ENCODE measurements around the gene OLFML1. TPM values are rescaled to one million over a fixed set of nuclear protein-coding genes. Genes with fewer than 3 reads are reported as not detected.

Gene OLFML1
- total RNA-seq, 1 donor from 2014 or later = 11.5 TPM

DNA sequence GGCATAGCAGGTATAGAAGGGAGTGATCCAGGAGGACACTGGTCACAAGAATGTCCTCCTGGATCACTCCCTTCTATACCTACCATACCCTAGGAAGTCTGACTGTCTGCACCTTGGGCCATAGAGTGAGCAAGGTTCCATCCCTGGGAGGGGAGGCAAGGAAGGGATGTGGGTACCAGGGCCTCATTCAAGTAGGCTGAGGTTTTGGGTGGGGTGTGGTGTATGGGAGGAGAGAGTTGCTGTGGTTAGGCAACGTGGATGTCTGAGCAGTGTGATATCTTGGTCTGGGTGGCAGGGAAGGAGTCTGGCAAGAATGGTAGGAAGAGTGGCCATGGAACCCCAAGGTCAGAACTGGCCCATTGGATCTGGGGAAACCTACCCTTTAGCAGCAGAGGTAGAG is 41.7 kb downstream of the OLFML1 start:
- no peaks in the 10 kb centered on the region for H3K9me3 ChIP-seq
- no peaks in the 10 kb centered on the region for H3K27me3 ChIP-seq
- DNase-seq (ENCODE audit: extremely low spot score in 2 of 2) = no peak
- no peak overlapping the region for H3K27ac ChIP-seq
- H3K4me3 ChIP-seq = no peak overlapping the region
- H3K36me3 ChIP-seq = no peaks in the 10 kb centered on the region
- intact Hi-C loops (cut with DNase I) = no loop called here
- peaks cover 19% of the 10 kb centered on the region for H3K4me1 ChIP-seq
- TF ChIP-seq POLR2A (IDR thresholded peaks at IDR 0.05) (no peak), POLR2AphosphoS5 (IDR thresholded peaks at IDR 0.05; ENCODE audit: insufficient read depth in 1 of 2, low read depth in 1 of 2) (no peak)
- TF ChIP-seq, protein P1, sequence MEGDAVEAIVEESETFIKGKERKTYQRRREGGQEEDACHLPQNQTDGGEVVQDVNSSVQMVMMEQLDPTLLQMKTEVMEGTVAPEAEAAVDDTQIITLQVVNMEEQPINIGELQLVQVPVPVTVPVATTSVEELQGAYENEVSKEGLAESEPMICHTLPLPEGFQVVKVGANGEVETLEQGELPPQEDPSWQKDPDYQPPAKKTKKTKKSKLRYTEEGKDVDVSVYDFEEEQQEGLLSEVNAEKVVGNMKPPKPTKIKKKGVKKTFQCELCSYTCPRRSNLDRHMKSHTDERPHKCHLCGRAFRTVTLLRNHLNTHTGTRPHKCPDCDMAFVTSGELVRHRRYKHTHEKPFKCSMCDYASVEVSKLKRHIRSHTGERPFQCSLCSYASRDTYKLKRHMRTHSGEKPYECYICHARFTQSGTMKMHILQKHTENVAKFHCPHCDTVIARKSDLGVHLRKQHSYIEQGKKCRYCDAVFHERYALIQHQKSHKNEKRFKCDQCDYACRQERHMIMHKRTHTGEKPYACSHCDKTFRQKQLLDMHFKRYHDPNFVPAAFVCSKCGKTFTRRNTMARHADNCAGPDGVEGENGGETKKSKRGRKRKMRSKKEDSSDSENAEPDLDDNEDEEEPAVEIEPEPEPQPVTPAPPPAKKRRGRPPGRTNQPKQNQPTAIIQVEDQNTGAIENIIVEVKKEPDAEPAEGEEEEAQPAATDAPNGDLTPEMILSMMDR (IDR thresholded peaks at IDR 0.05) = no peak

DNA sequence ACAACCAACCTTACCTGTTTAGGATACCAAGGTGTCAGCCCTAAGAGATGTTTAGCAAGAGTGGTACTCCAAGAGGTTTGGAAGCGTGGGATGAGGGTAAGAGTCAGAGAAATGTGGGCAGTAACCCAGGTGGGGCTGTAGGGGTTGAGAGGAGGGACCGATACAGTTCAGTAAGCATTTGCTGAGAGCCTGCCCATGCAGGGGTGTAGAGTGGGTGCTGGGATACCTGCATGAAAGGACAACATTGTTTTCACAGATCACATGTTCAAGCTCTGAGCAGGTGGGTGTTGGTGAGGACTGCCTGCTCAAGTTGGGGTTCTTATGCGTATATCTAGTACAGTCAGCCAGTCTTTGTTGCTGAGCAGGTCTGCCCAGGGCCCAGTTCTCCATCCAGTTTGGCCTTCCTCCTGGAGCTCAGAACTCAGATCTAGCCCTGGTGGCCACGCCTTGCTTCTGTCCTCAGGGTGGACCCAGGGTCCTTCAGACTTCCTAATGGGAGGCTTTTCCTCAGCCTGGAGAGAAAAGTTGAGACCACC is 43.3 kb downstream of the OLFML1 start:
- intact Hi-C loops (cut with DNase I) = no loop called here
- Histone ChIP-seq H3K4me1 (peaks cover 16% of the 10 kb centered on the region), H3K36me3 (no peaks in the 10 kb centered on the region), H3K9me3 (no peaks in the 10 kb centered on the region), H3K27me3 (no peaks in the 10 kb centered on the region), H3K27ac (no peak overlapping the region), H3K4me3 (no peak overlapping the region)
- DNase-seq (ENCODE audit: extremely low spot score in 2 of 2) = no peak
- TF ChIP-seq POLR2AphosphoS5 (IDR thresholded peaks at IDR 0.05; ENCODE audit: insufficient read depth in 1 of 2, low read depth in 1 of 2) = no peak
- TF ChIP-seq POLR2A (IDR thresholded peaks at IDR 0.05) = no peak
- TF ChIP-seq, protein P1 (IDR thresholded peaks at IDR 0.05) = no peak

DNA sequence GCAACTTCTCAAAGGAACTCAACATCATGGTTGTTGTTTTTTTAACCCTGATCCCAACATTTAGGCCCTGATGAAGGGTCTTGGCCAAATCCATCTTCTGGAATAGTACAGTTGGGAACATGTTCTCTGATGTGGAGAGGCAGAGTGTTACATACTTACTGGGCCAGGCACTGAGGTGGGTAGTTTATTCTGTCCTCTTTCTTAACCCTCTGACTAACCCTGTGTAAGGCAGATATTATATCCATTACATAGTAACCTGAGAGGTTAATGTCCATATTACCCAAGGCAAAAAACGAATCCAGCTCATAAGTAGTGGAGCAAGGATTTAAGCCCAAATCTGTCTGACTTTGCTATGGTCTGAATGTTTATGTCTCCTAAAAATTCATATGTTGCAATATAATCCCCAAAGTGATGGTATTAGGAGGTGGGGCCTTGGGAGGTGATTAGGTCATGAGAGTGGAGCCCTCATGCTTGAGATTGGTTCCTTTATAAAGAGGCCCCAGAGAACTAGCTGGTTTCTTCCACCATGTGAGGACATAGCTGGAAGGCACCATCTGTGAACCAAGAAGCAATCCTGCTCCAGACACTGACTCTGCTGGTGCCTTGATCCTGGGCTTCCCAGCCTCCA is 44.8 kb downstream of the OLFML1 start:
- H3K9me3 ChIP-seq = no peaks in the 10 kb centered on the region
- intact Hi-C loops (cut with DNase I) = no loop called here
- peaks cover under 1% of the 10 kb centered on the region for H3K4me1 ChIP-seq
- H3K27ac ChIP-seq = no peak overlapping the region
- no peaks in the 10 kb centered on the region for H3K36me3 ChIP-seq
- TF ChIP-seq POLR2A (IDR thresholded peaks at IDR 0.05) (no peak), POLR2AphosphoS5 (IDR thresholded peaks at IDR 0.05; ENCODE audit: insufficient read depth in 1 of 2, low read depth in 1 of 2) (no peak)
- TF ChIP-seq, protein P1 (IDR thresholded peaks at IDR 0.05) = no peak
- no peaks in the 10 kb centered on the region for H3K27me3 ChIP-seq
- no peak overlapping the region for H3K4me3 ChIP-seq
- no peak for DNase-seq (ENCODE audit: extremely low spot score in 2 of 2)

- H3K27me3 ChIP-seq = no peaks in the 10 kb centered on the region
- no peaks in the 10 kb centered on the region for H3K36me3 ChIP-seq
- no peak overlapping the region for H3K4me3 ChIP-seq
- H3K9me3 ChIP-seq = no peaks in the 10 kb centered on the region
- intact Hi-C loops (cut with DNase I) = no loop called here
- no peak for TF ChIP-seq POLR2AphosphoS5 (IDR thresholded peaks at IDR 0.05; ENCODE audit: insufficient read depth in 1 of 2, low read depth in 1 of 2)
- TF ChIP-seq, protein P1 (IDR thresholded peaks at IDR 0.05) = no peak
- no peak for TF ChIP-seq POLR2A (IDR thresholded peaks at IDR 0.05)
- H3K27ac ChIP-seq = no peak overlapping the region
- no peaks in the 10 kb centered on the region for H3K4me1 ChIP-seq
- DNase-seq (ENCODE audit: extremely low spot score in 2 of 2) = no peak
Observed at GRCh38 chr11:7531011-7531410, 45.7 kb downstream of the OLFML1 start.

GRCh38 chr11:7532405-7533145 is 47.3 kb downstream of the OLFML1 start:
- H3K4me1 ChIP-seq = peaks cover 8% of the 10 kb centered on the region
- no peaks in the 10 kb centered on the region for H3K9me3 ChIP-seq
- intact Hi-C loops (cut with DNase I) = no loop called here
- no peak for DNase-seq (ENCODE audit: extremely low spot score in 2 of 2)
- H3K4me3 ChIP-seq = no peak overlapping the region
- no peaks in the 10 kb centered on the region for H3K27me3 ChIP-seq
- no peak overlapping the region for H3K27ac ChIP-seq
- no peaks in the 10 kb centered on the region for H3K36me3 ChIP-seq
- TF ChIP-seq POLR2AphosphoS5 (IDR thresholded peaks at IDR 0.05; ENCODE audit: insufficient read depth in 1 of 2, low read depth in 1 of 2) (no peak), POLR2A (IDR thresholded peaks at IDR 0.05) (no peak)
- TF ChIP-seq, protein P1 (IDR thresholded peaks at IDR 0.05) = no peak
